ENCODE data around the gene TP53TG5. TPM values are rescaled to one million over a fixed set of nuclear protein-coding genes. Genes with fewer than 3 reads are reported as not detected.
A peak's percentile ranks its signal among the peaks of the same experiment; 100 is the strongest.

Gene TP53TG5
- total RNA-seq, 1 donor from 2014 or later: not detected

DNA sequence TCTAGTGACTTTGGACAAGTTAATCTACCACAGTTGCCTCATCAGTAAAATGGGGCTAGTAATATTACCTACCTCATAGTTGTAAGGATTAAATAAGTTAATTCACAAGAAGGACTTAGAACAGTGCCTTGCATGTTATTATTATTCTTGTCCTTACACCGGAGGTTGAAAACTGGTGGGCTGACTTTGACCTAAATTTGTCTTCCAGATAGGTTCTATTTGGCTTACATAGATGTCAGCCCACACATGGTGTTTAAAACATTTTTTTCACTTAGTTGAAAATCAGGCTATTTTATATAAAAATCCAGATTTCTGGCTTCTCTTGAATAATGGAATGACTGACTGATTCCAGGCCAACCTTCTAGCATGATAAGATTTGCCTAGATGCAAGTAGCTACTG is 11.9 kb downstream of the TP53TG5 start:
- Mint-ChIP-seq H3K27ac (ENCODE audit: unreplicated experiment) (no peak overlapping the region), H3K9me3 (ENCODE audit: low read depth) (no peaks in the 10 kb centered on the region), H3K4me1 (ENCODE audit: low read depth) (peaks cover 20% of the 10 kb centered on the region), H3K4me3 (ENCODE audit: unreplicated experiment) (no peak overlapping the region), H3K27me3 (ENCODE audit: low read depth) (no peaks in the 10 kb centered on the region), H3K36me3 (ENCODE audit: low read depth) (peaks cover 13% of the 10 kb centered on the region)
- DNase-seq (ENCODE audit: low spot score): no peak
- TF ChIP-seq CTCF (IDR thresholded peaks at IDR 0.05): no peak

DNA sequence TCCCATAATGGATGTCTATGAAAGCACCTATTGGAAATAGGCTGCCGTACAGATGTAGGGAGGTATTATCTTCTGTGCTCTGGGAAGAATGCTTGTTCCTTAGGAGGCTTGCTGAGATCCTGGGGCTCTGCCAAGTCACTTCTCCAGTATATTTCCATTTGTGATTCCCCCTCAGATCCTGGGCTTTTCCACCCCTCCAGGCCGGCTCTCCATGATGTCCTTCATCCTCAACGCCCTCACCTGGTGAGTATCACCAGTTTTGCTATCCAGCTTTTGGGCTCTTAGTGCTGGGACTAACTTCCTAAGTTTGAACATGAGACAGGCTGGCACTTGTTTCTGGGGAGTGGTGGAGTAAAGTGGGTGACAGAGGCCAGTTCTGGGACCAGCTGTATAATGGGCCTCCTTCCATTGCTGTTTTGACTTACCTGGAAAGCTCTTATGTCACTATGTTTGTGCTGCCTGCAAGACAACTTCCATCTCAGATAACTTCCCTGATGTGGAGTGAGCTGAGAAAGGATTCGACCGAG is 12.6 kb downstream of the TP53TG5 start:
- no peaks in the 10 kb centered on the region for H3K9me3 Mint-ChIP-seq (ENCODE audit: low read depth)
- H3K27ac Mint-ChIP-seq (ENCODE audit: unreplicated experiment): no peak overlapping the region
- no peaks in the 10 kb centered on the region for H3K27me3 Mint-ChIP-seq (ENCODE audit: low read depth)
- DNase-seq (ENCODE audit: low spot score): no peak
- peaks cover 13% of the 10 kb centered on the region for H3K36me3 Mint-ChIP-seq (ENCODE audit: low read depth)
- no peak overlapping the region for H3K4me3 Mint-ChIP-seq (ENCODE audit: unreplicated experiment)
- no peak for TF ChIP-seq CTCF (IDR thresholded peaks at IDR 0.05)
- peaks cover 20% of the 10 kb centered on the region for H3K4me1 Mint-ChIP-seq (ENCODE audit: low read depth)

DNA sequence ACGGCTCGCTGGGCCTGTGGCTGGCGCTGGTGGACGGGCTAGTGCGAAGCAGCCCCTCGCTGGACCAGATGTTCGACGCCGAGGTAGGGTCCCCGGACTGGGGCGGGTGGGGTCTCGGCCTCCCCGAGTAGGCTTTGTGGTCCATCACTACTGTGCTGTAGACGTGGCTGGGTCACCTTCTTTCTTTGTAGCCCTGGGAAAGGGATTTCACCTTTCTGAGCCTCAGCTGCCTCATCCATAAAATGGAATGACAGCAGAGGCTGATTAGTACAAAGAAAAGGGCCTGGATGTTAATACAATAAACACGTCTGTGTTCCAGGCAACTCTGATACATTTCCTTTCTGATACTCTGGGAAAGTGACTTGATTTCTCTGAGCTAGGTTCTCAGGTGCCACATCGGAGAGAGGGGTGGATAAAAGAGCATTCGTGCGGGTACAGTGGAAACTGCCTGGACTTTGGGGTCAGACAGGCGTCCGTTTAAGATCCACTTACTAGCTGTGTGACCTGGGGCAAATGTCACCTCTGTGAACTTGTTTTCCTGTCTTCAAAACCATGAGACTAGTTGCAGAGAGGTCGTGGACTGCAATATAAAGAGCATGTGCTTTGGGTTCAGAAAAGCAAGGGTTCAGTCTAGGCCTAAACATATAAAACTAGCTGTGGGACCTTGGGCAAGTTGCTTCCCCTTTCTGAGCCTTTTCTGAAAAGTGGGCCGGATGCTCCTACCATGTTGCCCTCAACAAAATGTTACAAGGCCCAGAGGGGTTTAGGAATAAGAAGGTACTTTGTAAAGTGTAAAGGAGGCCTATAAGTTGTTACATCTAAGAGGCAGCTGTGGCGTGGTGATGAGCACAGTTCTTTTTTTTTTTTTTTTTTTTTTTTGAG is 14.3 kb downstream of the TP53TG5 start:
- Mint-ChIP-seq H3K4me1 (ENCODE audit: low read depth) (peaks cover 35% of the 10 kb centered on the region), H3K9me3 (ENCODE audit: low read depth) (no peaks in the 10 kb centered on the region), H3K27me3 (ENCODE audit: low read depth) (no peaks in the 10 kb centered on the region), H3K4me3 (ENCODE audit: unreplicated experiment) (peak overlapping the region; percentile 98), H3K27ac (ENCODE audit: unreplicated experiment) (peak overlapping the region; percentile 99), H3K36me3 (ENCODE audit: low read depth) (peaks cover 13% of the 10 kb centered on the region)
- DNase-seq (ENCODE audit: low spot score): no peak
- TF ChIP-seq CTCF (IDR thresholded peaks at IDR 0.05): no peak

- peak; percentile 95 for TF ChIP-seq CTCF (IDR thresholded peaks at IDR 0.05)
Observed at GRCh38 chr20:45362804-45363610, 15.1 kb downstream of the TP53TG5 start, which contains the start of gene SYS1. Gene SYS1 (plus strand): TSS chr20:45363156. CDS start chr20:45363532, 376 bp downstream.

GRCh38 chr20:45361793-45362192 is 16.3 kb downstream of the TP53TG5 start:
- Mint-ChIP-seq H3K27me3 (ENCODE audit: low read depth) (no peaks in the 10 kb centered on the region), H3K4me1 (ENCODE audit: low read depth) (peaks cover 53% of the 10 kb centered on the region), H3K4me3 (ENCODE audit: unreplicated experiment) (no peak overlapping the region), H3K9me3 (ENCODE audit: low read depth) (no peaks in the 10 kb centered on the region), H3K36me3 (ENCODE audit: low read depth) (peaks cover 1% of the 10 kb centered on the region), H3K27ac (ENCODE audit: unreplicated experiment) (no peak overlapping the region)
- no peak for DNase-seq (ENCODE audit: low spot score)
- no peak for TF ChIP-seq CTCF (IDR thresholded peaks at IDR 0.05)

More at GRCh38 chr20:45362804-45363610, 15.1 kb downstream of the TP53TG5 start, which contains the start of gene SYS1:
- H3K9me3 Mint-ChIP-seq (ENCODE audit: low read depth): no peaks in the 10 kb centered on the region
- peak within 1 kb of the TSS; percentile 98 for H3K4me3 Mint-ChIP-seq (ENCODE audit: unreplicated experiment)
- DNase-seq (ENCODE audit: low spot score): peak; percentile 97
- peaks cover 43% of the 10 kb centered on the region for H3K4me1 Mint-ChIP-seq (ENCODE audit: low read depth)
- peak within 1 kb of the TSS; percentile 99 for H3K27ac Mint-ChIP-seq (ENCODE audit: unreplicated experiment)
- H3K36me3 Mint-ChIP-seq (ENCODE audit: low read depth): peaks cover 9% of the 10 kb centered on the region
- no peaks in the 10 kb centered on the region for H3K27me3 Mint-ChIP-seq (ENCODE audit: low read depth)
